Stromal cell of bone marrow (primary cell): ENCODE measurements around the gene CAMK1D.
"Not testable (repeated sequence)": the region's sequence is repeated elsewhere in the genome, so short reads cannot be mapped to it uniquely, and the experiment has no call there.

ENCODE experiments used
- DNase-seq: peaks from one replicate; pipeline ENCODE4 v3.0.0-alpha.2; 2012; ENCODE audit warnings: low read depth

The CAMK1D gene

GRCh38 chr10:12466704-12467305 lies 117.5 kb downstream of the CAMK1D start:
- no peak for DNase-seq

- DNase-seq: no peak
Measured at GRCh38 chr10:12469345-12469744, 120.0 kb downstream of the CAMK1D start.

- DNase-seq: no peak
Measured at GRCh38 chr10:12470719-12471118, 121.4 kb downstream of the CAMK1D start.

- no peak for DNase-seq
Measured at GRCh38 chr10:12471135-12471534, 121.8 kb downstream of the CAMK1D start.

- DNase-seq: no peak
Measured at GRCh38 chr10:12473491-12473890, 124.1 kb downstream of the CAMK1D start.

- DNase-seq: no peak
Measured at GRCh38 chr10:12474727-12475412, 125.5 kb downstream of the CAMK1D start.

- DNase-seq: no peak
Measured at GRCh38 chr10:12476656-12477055, 127.3 kb downstream of the CAMK1D start.

GRCh38 chr10:12479437-12479844 lies 130.1 kb downstream of the CAMK1D start:
- DNase-seq: no peak

GRCh38 chr10:12479924-12480323 lies 130.6 kb downstream of the CAMK1D start:
- no peak for DNase-seq

- no peak for DNase-seq
Measured at GRCh38 chr10:12480440-12480839, 131.1 kb downstream of the CAMK1D start.

- DNase-seq: no peak
Measured at GRCh38 chr10:12481924-12482323, 132.6 kb downstream of the CAMK1D start.

- DNase-seq: no peak
Measured at GRCh38 chr10:12482587-12482986, 133.2 kb downstream of the CAMK1D start.

- DNase-seq: no peak
Measured at GRCh38 chr10:12484002-12484918, 134.9 kb downstream of the CAMK1D start.

- no peak for DNase-seq
Measured at GRCh38 chr10:12484941-12485805, 135.8 kb downstream of the CAMK1D start.

- no peak for DNase-seq
Measured at GRCh38 chr10:12487366-12487765, 138.0 kb downstream of the CAMK1D start.

GRCh38 chr10:12488626-12489025 lies 139.3 kb downstream of the CAMK1D start:
- DNase-seq: no peak

- DNase-seq: no peak
Measured at GRCh38 chr10:12489357-12489756, 140.0 kb downstream of the CAMK1D start.

GRCh38 chr10:12489806-12490205 lies 140.5 kb downstream of the CAMK1D start:
- DNase-seq: no peak

- no peak for DNase-seq
Measured at GRCh38 chr10:12490963-12491362, 141.6 kb downstream of the CAMK1D start.

GRCh38 chr10:12491491-12491890 lies 142.1 kb downstream of the CAMK1D start:
- no peak for DNase-seq

GRCh38 chr10:12492016-12492415 lies 142.7 kb downstream of the CAMK1D start:
- DNase-seq: no peak

GRCh38 chr10:12497046-12497445 lies 147.7 kb downstream of the CAMK1D start:
- not testable (repeated sequence) for DNase-seq
